Measurements from ENCODE around the gene FAM117A.

DNA sequence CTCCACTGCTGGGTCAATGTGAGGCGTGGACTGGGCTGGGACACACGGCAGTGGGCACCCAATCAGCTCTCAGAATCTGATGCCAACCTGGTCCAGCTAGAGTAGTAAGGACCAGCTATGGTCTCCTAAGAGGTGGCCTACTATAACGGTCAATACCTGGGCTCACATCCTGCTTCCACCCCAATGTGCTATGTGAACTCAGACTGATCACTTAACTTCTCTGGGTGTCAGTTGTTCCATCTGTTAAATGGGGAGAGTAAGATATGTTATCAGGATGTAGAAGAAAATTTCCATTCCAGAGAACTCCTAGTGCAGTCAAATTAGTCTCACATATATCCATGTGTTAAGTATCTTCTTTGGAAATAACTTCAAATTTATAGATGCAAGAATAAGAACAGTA, 14.2 kb downstream of the FAM117A start:
- TF ChIP-seq CTCF (conservative IDR thresholded peaks at IDR 0.05 in 1 of 2, IDR thresholded peaks at IDR 0.05 in 1 of 2; ENCODE audit: extremely low read depth in 1 of 2, insufficient read depth in 1 of 2, low read depth in 1 of 2, low read length in 2 of 2), result no peak
- no peak for TF ChIP-seq EZH2 (IDR thresholded peaks at IDR 0.05; ENCODE audit: borderline replicate concordance, low read length)
